HepG2 (cell line): ENCODE results near the gene NSD2. TPM values are rescaled to one million over a fixed set of nuclear protein-coding genes. Genes with fewer than 3 reads are reported as not detected.
A peak's percentile ranks its signal among the peaks of the same experiment; 100 is the strongest.

Experiments
- ELF4 ChIP-seq: sonication (generic); formaldehyde crosslinking; IDR thresholded peaks from 2 replicates; pipeline ENCODE4 v1.5.0; 2020; ENCODE audit warnings: missing genetic modification reagents, mild to moderate bottlenecking, moderate library complexity, borderline replicate concordance
- LCORL ChIP-seq, 2 experiments: fragments of 450-650 bp in 1 of 2; sonication (generic) in 1 of 2; formaldehyde crosslinking in 1 of 2; IDR thresholded peaks; 2 replicates each; pipeline versions ENCODE4 v1.5.0 to v1.6.1; 2017 to 2020; ENCODE audit warnings: antibody characterized with exemption in 1 of 2, missing genetic modification reagents in 1 of 2
- MBNL3 ChIP-seq: fragments of 250-450 bp; sonication (Bioruptor Pico); conservative IDR thresholded peaks from 2 replicates; pipeline ENCODE4 v1.8.0; 2022; ENCODE audit warnings: mild to moderate bottlenecking, inconsistent platforms
- ZMYM2 ChIP-seq: sonication (generic); formaldehyde crosslinking; IDR thresholded peaks from 2 replicates; pipeline ENCODE4 v1.8.0; 2022; ENCODE audit warnings: mild to moderate bottlenecking, missing genetic modification reagents
- ZMYM3 ChIP-seq: sonication (generic); formaldehyde crosslinking; IDR thresholded peaks from 2 replicates; pipeline ENCODE4 v1.5.1; 2020; ENCODE audit warnings: mild to moderate bottlenecking, missing genetic modification reagents
- ZNF121 ChIP-seq: sonication (generic); formaldehyde crosslinking; IDR thresholded peaks from 2 replicates; pipeline ENCODE4 v1.5.0; 2020; ENCODE audit warnings: mild to moderate bottlenecking, missing genetic modification reagents
- ZNF569 ChIP-seq: sonication (generic); formaldehyde crosslinking; IDR thresholded peaks from 2 replicates; pipeline ENCODE4 v1.5.0; 2020; ENCODE audit warnings: mild to moderate bottlenecking, missing genetic modification reagents, moderate library complexity, borderline replicate concordance
- ZNF674 ChIP-seq: sonication (generic); formaldehyde crosslinking; IDR thresholded peaks from 2 replicates; pipeline ENCODE4 v1.5.0; 2020; ENCODE audit warnings: low read depth, mild to moderate bottlenecking, missing genetic modification reagents
- ZNF816 ChIP-seq: sonication (generic); formaldehyde crosslinking; IDR thresholded peaks from 2 replicates; pipeline ENCODE4 v1.8.0; 2022; ENCODE audit warnings: missing genetic modification reagents, mild to moderate bottlenecking, borderline replicate concordance
- polyA plus RNA-seq, 8 experiments: library from polyadenylated mRNA; depleted of rRNA in 3 of 8; stranded (reverse) in 7 of 8; unstranded in 1 of 8; fragments of >200 nt; fragmentation: Illumina TruSeq in 4 of 8; extraction: Trizol in 4 of 8; gene quantifications; 2 replicates each; pipeline versions ENCODE4 v1.2.1 to v1.2.3, GENCODE V29; 2011 to 2016; ENCODE audit warnings: low read depth in 4 of 8, missing spikeins in 1 of 8, mixed read lengths in 1 of 8; ENCODE audit not compliant: insufficient read depth in 1 of 8
- total RNA-seq, 5 experiments: library from RNA; depleted of rRNA; stranded (reverse); fragments of >200 nt; fragmentation: Illumina TruSeq; extraction: Trizol; gene quantifications; 2 replicates each; pipeline ENCODE4 v1.2.3, GENCODE V29; 2016; ENCODE audit warnings: low read depth in 1 of 5
- TF ChIP-seq, protein P1 (sequence below), 2 experiments: IDR thresholded peaks; 2 replicates each; pipeline ENCODE4 v1.6.1; 2011 to 2012; ENCODE audit warnings: low read length in 2 of 2, borderline replicate concordance in 1 of 2, low read depth in 1 of 2, mild to moderate bottlenecking in 1 of 2, moderate library complexity in 1 of 2
- TF ChIP-seq, protein P2 (sequence below): sonication (generic); formaldehyde crosslinking; IDR thresholded peaks from 2 replicates; pipeline ENCODE4 v1.8.0; 2023; ENCODE audit warnings: mild to moderate bottlenecking, missing genetic modification reagents

Gene NSD2
- total and polyA plus RNA-seq, 2 of the 13 experiments (the other 11 are each of a cell fraction or from before 2014, with no cell fraction given), result 22.0 to 65.9 TPM

DNA sequence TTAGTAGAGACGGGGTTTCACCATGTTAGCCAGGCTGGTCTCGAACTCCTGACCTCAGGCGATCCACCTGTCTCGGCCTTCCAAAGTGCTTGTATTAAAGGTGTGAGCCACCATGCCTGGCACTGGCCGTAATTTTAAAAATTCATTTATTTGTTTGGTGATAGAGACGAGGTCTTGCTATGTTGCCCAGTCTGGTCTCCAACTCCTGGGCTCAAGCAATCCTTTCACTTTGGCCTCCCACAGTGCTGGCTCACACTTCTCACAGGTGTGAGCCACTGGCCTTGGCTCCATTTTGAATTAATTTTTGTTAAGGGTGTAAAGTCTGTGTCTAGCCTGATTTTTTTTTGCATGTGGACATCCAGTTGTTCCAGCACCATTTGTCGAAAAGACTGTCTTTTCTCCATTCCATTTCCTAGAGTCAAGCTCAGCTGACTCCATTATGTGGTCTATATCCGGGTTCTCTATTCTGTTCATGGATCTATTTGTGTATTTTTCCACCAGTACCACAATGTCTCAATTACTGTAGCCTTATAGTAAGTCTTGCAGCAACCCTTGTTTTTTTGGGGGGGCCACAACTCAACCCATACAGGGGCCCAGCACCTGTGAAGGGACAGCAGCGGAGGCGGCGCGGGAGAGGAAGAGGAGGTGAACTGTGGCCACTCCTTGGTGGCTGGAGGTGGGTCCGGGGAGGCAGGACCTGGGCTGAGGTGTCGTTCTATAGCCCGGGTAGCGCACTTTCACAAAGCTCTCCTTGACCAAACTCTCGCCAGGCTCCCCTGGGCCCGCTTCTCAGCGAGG is 1.5 kb upstream of the NSD2 start (continued):
- 0 out of 2 replicates have a peak, but pooled peaks have one; percentile 25 for TF ChIP-seq ELF4 (CRISPR knock-in tag)
- no peak for TF ChIP-seq LCORL (IDR thresholded peaks at IDR 0.05)
- TF ChIP-seq LCORL (CRISPR knock-in tag; IDR thresholded peaks at IDR 0.05), result peak; percentile 4; the same call in 1 of the 2 replicates
- TF ChIP-seq ZMYM3 (CRISPR knock-in tag), result 0 out of 2 replicates have a peak, but pooled peaks have one; percentile 15
- TF ChIP-seq MBNL3 (CRISPR knock-in tag), result no peak
- 0 out of 2 replicates have a peak, but pooled peaks have one; percentile 18 for TF ChIP-seq ZMYM2 (CRISPR knock-in tag)
- TF ChIP-seq ZNF121 (CRISPR knock-in tag), result peak; percentile 93
- TF ChIP-seq, protein P1, sequence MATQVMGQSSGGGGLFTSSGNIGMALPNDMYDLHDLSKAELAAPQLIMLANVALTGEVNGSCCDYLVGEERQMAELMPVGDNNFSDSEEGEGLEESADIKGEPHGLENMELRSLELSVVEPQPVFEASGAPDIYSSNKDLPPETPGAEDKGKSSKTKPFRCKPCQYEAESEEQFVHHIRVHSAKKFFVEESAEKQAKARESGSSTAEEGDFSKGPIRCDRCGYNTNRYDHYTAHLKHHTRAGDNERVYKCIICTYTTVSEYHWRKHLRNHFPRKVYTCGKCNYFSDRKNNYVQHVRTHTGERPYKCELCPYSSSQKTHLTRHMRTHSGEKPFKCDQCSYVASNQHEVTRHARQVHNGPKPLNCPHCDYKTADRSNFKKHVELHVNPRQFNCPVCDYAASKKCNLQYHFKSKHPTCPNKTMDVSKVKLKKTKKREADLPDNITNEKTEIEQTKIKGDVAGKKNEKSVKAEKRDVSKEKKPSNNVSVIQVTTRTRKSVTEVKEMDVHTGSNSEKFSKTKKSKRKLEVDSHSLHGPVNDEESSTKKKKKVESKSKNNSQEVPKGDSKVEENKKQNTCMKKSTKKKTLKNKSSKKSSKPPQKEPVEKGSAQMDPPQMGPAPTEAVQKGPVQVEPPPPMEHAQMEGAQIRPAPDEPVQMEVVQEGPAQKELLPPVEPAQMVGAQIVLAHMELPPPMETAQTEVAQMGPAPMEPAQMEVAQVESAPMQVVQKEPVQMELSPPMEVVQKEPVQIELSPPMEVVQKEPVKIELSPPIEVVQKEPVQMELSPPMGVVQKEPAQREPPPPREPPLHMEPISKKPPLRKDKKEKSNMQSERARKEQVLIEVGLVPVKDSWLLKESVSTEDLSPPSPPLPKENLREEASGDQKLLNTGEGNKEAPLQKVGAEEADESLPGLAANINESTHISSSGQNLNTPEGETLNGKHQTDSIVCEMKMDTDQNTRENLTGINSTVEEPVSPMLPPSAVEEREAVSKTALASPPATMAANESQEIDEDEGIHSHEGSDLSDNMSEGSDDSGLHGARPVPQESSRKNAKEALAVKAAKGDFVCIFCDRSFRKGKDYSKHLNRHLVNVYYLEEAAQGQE (IDR thresholded peaks at IDR 0.05; ENCODE audit: borderline replicate concordance in 1 of 2, low read depth in 1 of 2, low read length in 2 of 2), result peak in 1 of 2 experiments; percentile 9; a peak in 1 of 4 replicates
- 0 out of 2 replicates have a peak, but pooled peaks have one; percentile 30 for TF ChIP-seq ZNF569
- TF ChIP-seq, protein P2, sequence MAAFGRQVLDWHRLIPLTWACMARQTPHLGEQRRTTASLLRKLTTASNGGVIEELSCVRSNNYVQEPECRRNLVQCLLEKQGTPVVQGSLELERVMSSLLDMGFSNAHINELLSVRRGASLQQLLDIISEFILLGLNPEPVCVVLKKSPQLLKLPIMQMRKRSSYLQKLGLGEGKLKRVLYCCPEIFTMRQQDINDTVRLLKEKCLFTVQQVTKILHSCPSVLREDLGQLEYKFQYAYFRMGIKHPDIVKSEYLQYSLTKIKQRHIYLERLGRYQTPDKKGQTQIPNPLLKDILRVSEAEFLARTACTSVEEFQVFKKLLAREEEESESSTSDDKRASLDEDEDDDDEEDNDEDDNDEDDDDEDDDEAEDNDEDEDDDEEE (CRISPR knock-in tag), result 0 out of 2 replicates have a peak, but pooled peaks have one; percentile 11
- peak; percentile 10; the same call in 1 of the 2 replicates for TF ChIP-seq ZNF816 (CRISPR knock-in tag)
- TF ChIP-seq ZNF674 (CRISPR knock-in tag), result 0 out of 2 replicates have a peak, but pooled peaks have one; percentile 12
